HL-60 (cell line): ENCODE results near the gene COL4A2.

Experiments used
- CTCF ChIP-seq: IDR thresholded peaks from one replicate; pipeline ENCODE4 v1.5.1; 2011; ENCODE audit warnings: low read length, control low read depth, inconsistent platforms; ENCODE audit not compliant: insufficient read depth
- POLR2AphosphoS5 ChIP-seq: IDR thresholded peaks from 2 replicates; pipeline ENCODE4 v1.6.1; 2012; ENCODE audit warnings: low read depth
- REST ChIP-seq: IDR thresholded peaks from 2 replicates; pipeline ENCODE4 v1.6.1; 2012; ENCODE audit warnings: low read depth; ENCODE audit not compliant: insufficient replicate concordance

GRCh38 chr13:110297766-110298504, 9.1 kb upstream of the COL4A2 start:
- TF ChIP-seq CTCF (no peak), POLR2AphosphoS5 (no peak), REST (no peak)
